B cell (primary cell): ENCODE results near the gene STX2. TPM values are rescaled to one million over a fixed set of nuclear protein-coding genes. Genes with fewer than 3 reads are reported as not detected.

ENCODE experiments used
- ATAC-seq: fragments of 200-7000 bp; cut with Tn5 transposase; one replicate; pipeline ENCODE4 v1.10.0; 2021; ENCODE audit warnings: low read depth, mild to moderate bottlenecking, moderate number of reproducible peaks, moderate library complexity
- CTCF ChIA-PET: fragments of 350-600 bp; sonication (Branson Sonifier 250); formaldehyde crosslinking; loops from one replicate; lab custom pipeline; 2021; ENCODE audit warnings: antibody characterized with exemption, inconsistent platforms; lab: Charles Lee
- POLR2A ChIA-PET: fragments of 350-600 bp; sonication (Branson Sonifier 250); formaldehyde crosslinking; loops from one replicate; lab custom pipeline; 2021; ENCODE audit warnings: antibody characterized with exemption; lab: Charles Lee
- DNase-seq: peaks from one replicate; pipeline ENCODE4 v3.0.0; 2013
- H2AFZ ChIP-seq: 2 replicates; pipeline ENCODE4 v1.6.1; 2012; ENCODE audit warnings: mild to moderate bottlenecking, low read depth, low read length; ENCODE audit not compliant: insufficient read depth, poor library complexity, severe bottlenecking
- H3K27ac ChIP-seq, 2 donors: 1 replicate in 1 of 2; 2 replicates in 1 of 2; pipeline ENCODE4 v1.5.1; 2012 to 2013; ENCODE audit warnings: low read length in 2 of 2, mild to moderate bottlenecking in 2 of 2, moderate library complexity in 1 of 2
- H3K27me3 ChIP-seq, 4 experiments: fragments of 200-600 bp in 1 of 4; sonication (generic) in 1 of 4; replicated peaks in 1 of 4; 1 replicate in 2 of 4; 2 replicates in 2 of 4; pipeline versions ENCODE4 v1.6.1 to v1.7.0; 2013 to 2016; ENCODE audit warnings: low read length in 3 of 4, mild to moderate bottlenecking in 2 of 4, mixed read lengths in 1 of 4, moderate library complexity in 1 of 4; ENCODE audit not compliant: insufficient read depth in 4 of 4, control insufficient read depth in 3 of 4; ENCODE audit errors: control extremely low read depth in 1 of 4
- H3K36me3 ChIP-seq, 2 experiments: replicated peaks in 1 of 2; 1 replicate in 1 of 2; 2 replicates in 1 of 2; pipeline versions ENCODE4 v1.6.1 to v1.7.1; 2013; ENCODE audit warnings: low read length in 1 of 2; ENCODE audit not compliant: insufficient read depth in 2 of 2, control insufficient read depth in 1 of 2; ENCODE audit errors: control extremely low read depth in 1 of 2, extremely low read depth in 1 of 2
- H3K4me1 ChIP-seq, 2 donors: fragments of 200-600 bp in 1 of 2; sonication (generic) in 1 of 2; 1 replicate in 1 of 2; 2 replicates in 1 of 2; pipeline versions ENCODE4 v1.5.1 to v1.6.1; 2013 to 2017; ENCODE audit warnings: low read length in 2 of 2; ENCODE audit not compliant: control insufficient read depth in 2 of 2, insufficient read depth in 2 of 2
- H3K4me2 ChIP-seq: replicated peaks from 2 replicates; pipeline ENCODE3; 2012; ENCODE audit warnings: mild to moderate bottlenecking, low read depth, low read length; ENCODE audit not compliant: poor library complexity, severe bottlenecking
- H3K4me3 ChIP-seq, 5 experiments: fragments of 200-600 bp in 1 of 5; sonication (generic) in 1 of 5; 1 replicate in 3 of 5; 2 replicates in 2 of 5; pipeline versions ENCODE4 v1.5.1 to v1.7.0; 2011 to 2016; ENCODE audit warnings: low read length in 4 of 5, mild to moderate bottlenecking in 4 of 5, low read depth in 2 of 5, control low read depth in 1 of 5, moderate library complexity in 1 of 5; ENCODE audit not compliant: insufficient read depth in 1 of 5; ENCODE audit errors: control extremely low read depth in 1 of 5, extremely low read depth in 1 of 5
- H3K79me2 ChIP-seq: fragments of 200-600 bp; sonication (generic); one replicate; pipeline ENCODE4 v1.6.0; 2016; ENCODE audit warnings: low read length; ENCODE audit not compliant: control insufficient read depth, insufficient read depth
- H3K9ac ChIP-seq: fragments of 200-600 bp; sonication (generic); 2 replicates; pipeline ENCODE4 v1.6.1; 2017; ENCODE audit warnings: mild to moderate bottlenecking, low read length, moderate library complexity
- H3K9me3 ChIP-seq, 3 donors: one replicate each; pipeline versions ENCODE4 v1.6.1 to v1.7.1; 2013; ENCODE audit warnings: low read length in 2 of 3; ENCODE audit not compliant: control insufficient read depth in 2 of 3, insufficient read depth in 1 of 3; ENCODE audit errors: control extremely low read depth in 1 of 3
- H4K20me1 ChIP-seq: 2 replicates; pipeline ENCODE4 v1.6.0; 2012; ENCODE audit warnings: mild to moderate bottlenecking, low read length; ENCODE audit not compliant: insufficient read depth, control insufficient read depth, poor library complexity, severe bottlenecking
- H3K27ac Mint-ChIP-seq: one replicate; pipeline ENCODE4 v1.8.0; 2021; ENCODE audit warnings: mixed read lengths
- H3K27me3 Mint-ChIP-seq: one replicate; pipeline ENCODE4 v1.8.0; 2021; ENCODE audit warnings: mixed read lengths
- H3K4me1 Mint-ChIP-seq: one replicate; pipeline ENCODE4 v1.8.0; 2021; ENCODE audit warnings: mixed read lengths
- H3K4me3 Mint-ChIP-seq: one replicate; pipeline ENCODE4 v1.8.0; 2021; ENCODE audit warnings: mixed read lengths
- H3K9me3 Mint-ChIP-seq: one replicate; pipeline ENCODE4 v1.8.0; 2022; ENCODE audit warnings: mixed read lengths; ENCODE audit not compliant: insufficient read depth
- EZH2 ChIP-seq: IDR thresholded peaks from 2 replicates; pipeline ENCODE4 v1.6.1; 2012; ENCODE audit warnings: borderline replicate concordance, low read depth, mild to moderate bottlenecking, moderate library complexity, low read length; ENCODE audit not compliant: insufficient read depth, poor library complexity, severe bottlenecking
- WGBS: methylation state at CpG from one replicate; pipeline ENCODE4 v1.1.5; 2013; ENCODE audit warnings: missing lambda C conversion rate; ENCODE audit not compliant: insufficient coverage; 5-methylcytosine and 5-hydroxymethylcytosine counted together
- intact Hi-C: fragments of 100-400 bp; cut with micrococcal nuclease; formaldehyde crosslinking; loops from one replicate; pipeline ENCODE4 v1.10.0; 2022
- polyA plus RNA-seq: library from polyadenylated mRNA; depleted of rRNA; stranded (reverse); fragments of >200 nt; gene quantifications from 2 replicates; pipeline ENCODE4 v1.2.3, GENCODE V29; 2012
- total RNA-seq, 2 donors: library from RNA; stranded (reverse); fragments of 120-200 nt in 1 of 2; gene quantifications; 1 replicate in 1 of 2; 2 replicates in 1 of 2; pipeline versions ENCODE4 v1.2.3 to v1.2.4, GENCODE V29; 2013 to 2022
- TF ChIP-seq, protein P1 (sequence below): fragments of 200-600 bp; IDR thresholded peaks from one replicate; pipeline ENCODE4 v1.8.0; 2022; ENCODE audit warnings: antibody characterized with exemption, mild to moderate bottlenecking

The STX2 gene
- total and polyA plus RNA-seq, 2 donors (not counting 1 experiment from before 2014, with no cell fraction given): 12.7 to 19.8 TPM

DNA sequence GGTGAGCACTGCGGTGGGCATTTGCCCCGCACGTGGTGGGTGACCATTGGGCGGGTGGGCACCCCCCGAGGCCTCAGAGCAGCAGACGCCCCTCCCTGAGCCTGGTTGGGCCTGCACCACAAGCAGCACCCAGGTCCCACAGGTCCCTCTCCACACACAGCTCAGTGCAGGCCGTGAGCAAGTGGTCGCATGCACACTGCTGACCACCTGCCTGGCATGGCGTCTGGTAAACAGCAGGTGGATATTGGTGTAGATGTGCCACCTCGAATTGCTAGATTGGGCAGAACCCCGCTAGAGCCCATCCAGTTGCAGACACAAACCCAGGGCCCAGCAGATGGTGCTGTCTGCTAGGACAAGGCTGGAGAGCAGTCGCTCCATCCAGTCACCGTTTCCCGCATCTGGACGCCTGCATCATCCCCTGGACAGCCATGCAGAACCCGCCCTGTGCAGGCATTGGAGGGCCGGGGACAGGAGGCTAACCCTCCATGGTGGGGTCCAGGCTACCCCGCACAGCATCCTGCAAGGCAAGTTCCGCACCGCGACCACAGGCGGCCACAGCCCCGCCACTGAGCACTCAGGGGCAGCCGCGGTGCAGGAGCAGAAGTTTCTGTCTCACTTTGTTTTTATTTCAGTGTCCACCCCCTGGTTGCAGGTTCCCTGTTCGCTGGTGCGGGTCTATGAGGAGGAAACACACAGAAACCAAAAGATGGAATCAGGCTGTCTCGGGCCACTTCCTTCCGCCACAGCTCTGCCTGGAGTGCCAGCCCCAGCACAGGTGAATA is 77.3 kb downstream of the STX2 start:
- Mint-ChIP-seq H3K27ac (no peak overlapping the region), H3K4me3 (peak overlapping the region; percentile 20), H3K9me3 (no peaks in the 10 kb centered on the region), H3K27me3 (peaks cover 7% of the 10 kb centered on the region), H3K4me1 (peaks cover 18% of the 10 kb centered on the region)
- ATAC-seq: peak; percentile 7
- peak; percentile 36 for DNase-seq
- H3K4me2 ChIP-seq: peak overlapping the region; percentile 47
- ChIA-PET POLR2A (no interaction called here), CTCF (interaction anchor here (1.1 to 1.3 kb wide), 2 partner anchors 53 to 56 kb away, joined by 3 to 4 read pairs; no protein-coding TSS in a partner anchor)
- H3K4me1 ChIP-seq: peaks cover 6% of the 10 kb centered on the region in 2 donors
- intact Hi-C loops: loop anchor here (2.0 kb wide), 1 partner anchor 57 kb away; no protein-coding TSS in a partner anchor
- peaks cover 2 to 19% (median 5%) of the 10 kb centered on the region in 3 donors for H3K9me3 ChIP-seq
- no peaks in the 10 kb centered on the region for H3K36me3 ChIP-seq
- H3K4me3 ChIP-seq: peak overlapping the region in 1 of 5 experiments; percentile 19
- H3K27me3 ChIP-seq: peaks cover 0 to 17% (median 6%) of the 10 kb centered on the region in 4 experiments
- H2AFZ ChIP-seq: peak overlapping the region; percentile 28
- WGBS: 19% methylated on average over 27 of the region's 29 CpGs
- H3K27ac ChIP-seq: no peak overlapping the region
- no peak overlapping the region for H3K9ac ChIP-seq
- no peaks in the 10 kb centered on the region for H3K79me2 ChIP-seq
- no peaks in the 10 kb centered on the region for H4K20me1 ChIP-seq
- TF ChIP-seq, protein P1, sequence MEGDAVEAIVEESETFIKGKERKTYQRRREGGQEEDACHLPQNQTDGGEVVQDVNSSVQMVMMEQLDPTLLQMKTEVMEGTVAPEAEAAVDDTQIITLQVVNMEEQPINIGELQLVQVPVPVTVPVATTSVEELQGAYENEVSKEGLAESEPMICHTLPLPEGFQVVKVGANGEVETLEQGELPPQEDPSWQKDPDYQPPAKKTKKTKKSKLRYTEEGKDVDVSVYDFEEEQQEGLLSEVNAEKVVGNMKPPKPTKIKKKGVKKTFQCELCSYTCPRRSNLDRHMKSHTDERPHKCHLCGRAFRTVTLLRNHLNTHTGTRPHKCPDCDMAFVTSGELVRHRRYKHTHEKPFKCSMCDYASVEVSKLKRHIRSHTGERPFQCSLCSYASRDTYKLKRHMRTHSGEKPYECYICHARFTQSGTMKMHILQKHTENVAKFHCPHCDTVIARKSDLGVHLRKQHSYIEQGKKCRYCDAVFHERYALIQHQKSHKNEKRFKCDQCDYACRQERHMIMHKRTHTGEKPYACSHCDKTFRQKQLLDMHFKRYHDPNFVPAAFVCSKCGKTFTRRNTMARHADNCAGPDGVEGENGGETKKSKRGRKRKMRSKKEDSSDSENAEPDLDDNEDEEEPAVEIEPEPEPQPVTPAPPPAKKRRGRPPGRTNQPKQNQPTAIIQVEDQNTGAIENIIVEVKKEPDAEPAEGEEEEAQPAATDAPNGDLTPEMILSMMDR: no peak
- TF ChIP-seq EZH2: no peak
